ENCODE measurements around the gene SIGLECL1.

The SIGLECL1 gene

GRCh38 chr19:51317968-51318367 is 67.1 kb downstream of the SIGLECL1 start:
- ATAC-seq (replicated peaks; ENCODE audit: extremely low read depth, poor library complexity, severe bottlenecking): no peak
- Mint-ChIP-seq H3K4me3 (no peak overlapping the region), H3K4me1 (peaks cover 5% of the 10 kb centered on the region), H3K9me3 (peaks cover 6% of the 10 kb centered on the region), H3K36me3 (ENCODE audit: insufficient read depth) (peaks cover 3% of the 10 kb centered on the region), H3K27me3 (peaks cover 33% of the 10 kb centered on the region), H3K27ac (ENCODE audit: low read depth) (no peak overlapping the region)
- DNase-seq (ENCODE audit: low spot score in 2 of 2): no peak

All from central memory CD8-positive, alpha-beta T cell (primary cell).